Measurements from ENCODE around the gene CCDC178.

DNA sequence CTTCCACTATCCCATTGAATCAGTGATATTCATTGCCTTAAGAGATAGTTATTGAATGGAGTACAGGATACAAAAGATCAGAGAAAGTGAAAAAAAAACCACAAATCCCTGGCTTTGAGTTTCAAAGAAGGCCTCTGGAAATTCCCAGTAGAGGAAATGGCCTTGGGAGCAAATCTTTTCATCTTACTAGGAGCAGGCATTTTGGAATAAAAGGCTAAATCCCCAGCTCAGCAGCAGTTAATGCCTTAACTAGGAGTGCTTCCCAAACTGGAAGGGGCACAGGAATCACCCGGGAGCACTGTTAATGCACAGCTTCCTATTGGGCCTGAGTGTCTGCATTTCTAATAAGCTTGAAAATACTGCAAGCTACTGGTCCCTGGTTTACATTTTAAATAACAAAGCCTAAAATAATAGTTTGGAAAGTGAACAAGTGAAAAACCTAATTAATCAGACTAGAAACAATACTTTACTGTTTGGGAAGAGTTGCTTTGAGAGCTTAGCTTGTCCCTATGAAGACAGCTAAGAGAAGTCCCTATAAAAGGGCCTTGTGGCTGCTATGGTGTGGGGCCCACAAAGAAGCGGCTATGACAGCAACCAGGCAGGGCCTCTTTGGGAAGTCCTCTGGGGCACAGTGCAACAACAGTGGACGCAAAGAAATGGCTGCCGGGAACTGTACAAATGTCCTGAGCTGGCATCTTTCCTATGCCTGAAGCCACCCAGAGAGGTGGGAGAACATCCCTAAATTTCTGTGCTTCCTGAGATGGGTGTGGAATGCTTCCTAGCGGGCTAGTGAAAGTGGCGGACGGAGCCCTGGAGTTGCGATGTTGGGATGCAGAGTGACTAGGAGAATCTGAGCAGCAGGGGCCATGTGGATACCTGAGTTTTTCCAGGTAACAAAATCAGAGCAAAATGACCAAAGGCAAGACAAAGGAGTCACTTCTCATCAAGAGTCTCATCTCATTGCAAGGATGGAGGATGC, 550.6 kb downstream of the CCDC178 start:
- TF ChIP-seq EZH2 (IDR thresholded peaks at IDR 0.05) (no peak), FOXP2 (optimal IDR thresholded peaks at IDR 0.05; ENCODE audit: control extremely low read depth, extremely low read length, insufficient read depth) (no peak)

All from SK-N-MC (cell line).